Erythroblast (primary cell): ENCODE results near the gene WFDC5.
A peak's percentile ranks its signal among the peaks of the same experiment; 100 is the strongest.

Experiments used
- DNase-seq, 2 experiments: peaks; one replicate each; lab custom pipeline; 2025; lab: John Stamatoyannopoulos, UW
- GATA1 ChIP-seq: IDR thresholded peaks from 2 replicates; pipeline ENCODE4 v1.6.1; 2011; ENCODE audit warnings: low read depth, mild to moderate bottlenecking, control low read depth, low read length, moderate library complexity
- POLR2A ChIP-seq: IDR thresholded peaks from 2 replicates; pipeline ENCODE4 v1.6.1; 2011; ENCODE audit warnings: mild to moderate bottlenecking, low read length

Gene WFDC5

DNA sequence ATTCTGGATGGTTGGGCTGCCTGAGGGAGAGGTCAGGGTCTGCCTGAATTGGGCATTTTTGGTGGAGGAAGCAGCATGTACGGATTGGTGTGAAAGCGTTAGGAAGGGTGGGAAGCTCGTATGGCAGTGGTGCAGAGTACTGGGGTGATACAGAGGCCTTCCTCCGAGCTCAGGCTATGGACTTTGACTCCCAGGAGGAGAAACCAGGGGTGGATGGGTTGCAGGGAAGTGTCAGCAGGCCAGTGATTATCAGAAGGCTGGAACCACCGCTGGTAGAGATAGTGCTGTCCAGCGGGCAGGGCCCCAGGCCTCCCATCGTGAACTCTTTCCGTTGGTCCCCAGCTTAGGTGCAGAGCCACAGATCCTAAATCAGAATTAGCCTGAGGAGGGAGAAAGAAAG, 5.3 kb downstream of the WFDC5 start:
- DNase-seq: no peak
- TF ChIP-seq GATA1 (no peak), POLR2A (no peak)

DNA sequence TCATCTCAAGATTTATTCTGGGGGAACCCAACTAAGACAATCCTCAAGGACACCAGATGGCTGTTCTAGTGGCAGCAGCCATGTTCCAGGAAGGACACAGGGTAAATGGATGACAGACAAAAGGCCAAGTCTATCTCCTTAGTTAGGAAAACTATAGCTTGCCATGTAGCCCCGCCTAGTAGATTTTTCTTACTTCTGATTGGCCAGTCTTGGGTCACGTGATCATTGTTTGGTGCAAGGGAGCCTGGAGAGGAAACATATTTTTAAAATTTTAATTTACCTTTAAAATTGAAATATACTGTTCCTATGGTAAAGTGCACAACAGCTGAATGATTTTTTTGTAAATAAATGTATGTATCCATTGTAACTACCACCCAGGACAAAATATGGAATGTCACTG, 9.7 kb downstream of the WFDC5 start:
- no peak for TF ChIP-seq POLR2A
- TF ChIP-seq GATA1: no peak
- DNase-seq: no peak

DNA sequence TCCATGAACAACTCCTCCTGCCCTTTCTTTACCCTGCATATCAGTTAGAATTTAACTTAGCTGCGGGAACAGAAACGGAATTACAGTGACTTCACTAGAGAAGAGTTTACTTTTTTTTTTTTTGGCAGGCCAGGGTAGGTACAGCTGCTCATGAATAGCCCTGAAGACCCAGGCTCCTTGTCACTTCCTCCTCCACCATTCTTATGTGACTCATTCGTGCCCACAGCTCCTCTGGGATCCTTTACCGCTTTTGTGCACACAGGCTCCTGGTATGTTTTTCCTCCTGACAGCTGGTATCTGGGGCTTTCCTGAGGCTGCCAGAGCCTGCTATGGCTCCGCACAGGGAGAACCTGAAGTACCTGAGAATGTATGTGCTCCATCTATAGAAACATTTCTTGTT, 10.2 kb downstream of the WFDC5 start:
- TF ChIP-seq POLR2A (no peak), GATA1 (no peak)
- DNase-seq: no peak

DNA sequence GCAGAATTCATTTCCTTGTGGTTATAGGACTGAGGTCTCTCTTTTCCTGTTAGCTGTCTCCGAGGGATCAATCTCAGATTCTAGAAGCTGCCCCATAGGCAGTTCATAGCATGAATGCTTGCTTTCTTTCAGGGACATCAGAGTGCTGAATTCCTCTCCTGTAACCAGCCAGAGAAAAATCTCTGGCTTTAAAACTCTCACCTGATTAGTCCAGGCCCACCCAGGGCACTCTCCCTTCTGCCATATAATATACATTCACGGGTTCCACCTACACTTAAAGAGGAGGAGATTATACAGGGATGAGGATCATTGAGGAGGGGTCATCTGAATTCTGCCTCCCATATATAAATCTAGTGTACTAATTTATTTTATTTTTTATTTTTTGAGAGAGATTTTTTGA, 11.9 kb downstream of the WFDC5 start:
- DNase-seq: no peak
- TF ChIP-seq POLR2A: no peak
- TF ChIP-seq GATA1: no peak

DNA sequence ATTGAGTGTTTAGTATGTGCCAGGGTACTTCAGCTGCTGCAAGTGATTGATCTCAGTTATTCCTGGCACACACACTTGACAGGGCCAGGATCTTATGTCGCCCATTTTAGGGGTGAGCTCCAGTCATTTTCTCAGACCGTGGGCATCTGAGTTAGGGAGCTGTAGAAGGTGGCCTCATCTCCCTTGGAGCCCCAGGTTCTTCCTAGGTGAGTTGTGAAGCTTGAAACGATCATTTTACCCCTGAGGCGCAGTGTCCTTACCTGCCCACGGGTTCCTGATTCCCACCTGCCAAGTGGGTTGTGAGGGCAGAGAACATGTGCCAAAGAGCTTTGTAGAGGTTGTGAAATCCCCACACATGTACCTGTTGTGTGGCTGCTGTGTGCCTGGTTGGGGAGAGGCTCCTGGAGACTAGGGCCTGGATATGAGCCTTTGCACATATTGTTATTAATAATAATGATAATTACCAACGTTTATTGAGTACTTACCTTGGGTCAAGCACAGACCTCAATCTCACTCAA, 13.6 kb downstream of the WFDC5 start:
- TF ChIP-seq POLR2A (no peak), GATA1 (no peak)
- DNase-seq: no peak

DNA sequence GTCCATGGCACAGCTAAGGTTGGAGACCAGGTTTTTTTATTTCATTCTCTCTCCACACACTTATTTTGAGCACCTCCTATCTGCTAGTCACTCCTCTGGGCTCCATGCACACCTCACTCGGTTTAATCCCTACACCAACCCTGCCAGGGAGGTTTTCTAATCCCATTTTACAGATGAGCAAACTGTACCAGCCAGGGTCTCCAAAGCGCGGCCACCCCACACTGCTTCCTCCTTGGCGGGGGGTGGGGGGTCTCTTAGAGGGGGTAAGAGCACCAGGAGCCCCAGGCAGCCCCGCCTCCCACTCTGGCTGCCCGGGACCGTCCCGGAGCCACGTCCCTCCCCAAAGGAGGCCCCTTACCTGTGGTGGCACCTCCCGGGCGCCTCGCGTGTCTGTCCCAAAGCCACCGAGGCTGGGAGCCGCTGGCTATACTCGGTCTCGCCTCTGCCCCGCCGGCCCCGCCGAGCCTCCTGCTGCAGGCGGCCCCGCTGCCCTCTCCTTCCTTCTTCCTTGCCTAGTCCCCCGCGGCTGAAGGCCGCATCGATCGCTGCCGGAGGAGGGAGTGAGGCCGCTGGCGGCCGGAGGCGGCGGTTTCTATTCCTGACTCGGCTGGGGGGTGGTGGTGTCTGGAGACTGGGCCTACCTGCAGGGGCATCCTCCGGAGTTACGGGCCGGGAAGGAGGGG, 14.3 kb downstream of the WFDC5 start, which contains the start of gene KCNS1:
KCNS1 (minus strand) TSS at position 565 of the 683 bp plus-strand sequence. CDS start 1,891 bp downstream, outside the sequence.
- no peak for TF ChIP-seq GATA1
- no peak for TF ChIP-seq POLR2A
- DNase-seq: no peak

DNA sequence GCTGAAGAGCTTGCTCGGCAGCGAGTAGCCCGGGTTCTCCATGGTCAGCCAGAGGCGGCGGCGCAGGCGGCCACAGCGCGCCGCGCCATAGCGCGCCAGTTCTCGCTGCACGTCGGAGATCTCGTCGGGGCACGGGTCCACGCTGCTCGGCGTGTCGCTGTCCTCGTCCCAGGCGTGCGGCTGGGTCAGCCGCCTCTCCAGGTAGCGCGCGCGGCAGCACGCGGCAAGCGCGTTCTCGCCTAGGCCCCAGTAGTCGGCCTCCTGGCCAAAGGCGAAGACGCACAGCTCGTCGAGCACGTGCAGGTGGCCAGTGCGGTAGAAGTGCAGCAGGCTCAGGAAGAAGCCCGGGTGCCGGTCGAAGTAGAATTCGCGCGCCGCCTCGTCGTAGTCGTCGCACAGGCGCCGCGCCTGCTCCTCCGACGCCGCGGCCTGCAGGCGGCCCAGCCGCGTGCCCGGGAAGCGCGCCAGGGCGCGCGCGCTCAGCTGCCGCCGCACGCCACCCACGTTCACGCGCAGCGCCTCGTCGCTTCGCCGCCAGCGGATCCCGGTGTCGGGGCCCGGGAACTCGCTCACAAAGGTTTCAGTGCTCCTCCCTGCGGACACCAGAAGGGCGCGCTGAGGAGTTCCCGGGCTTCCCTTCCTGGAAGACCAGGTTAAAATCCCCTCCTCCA, 16.7 kb downstream of the WFDC5 start:
- TF ChIP-seq POLR2A: no peak

DNA sequence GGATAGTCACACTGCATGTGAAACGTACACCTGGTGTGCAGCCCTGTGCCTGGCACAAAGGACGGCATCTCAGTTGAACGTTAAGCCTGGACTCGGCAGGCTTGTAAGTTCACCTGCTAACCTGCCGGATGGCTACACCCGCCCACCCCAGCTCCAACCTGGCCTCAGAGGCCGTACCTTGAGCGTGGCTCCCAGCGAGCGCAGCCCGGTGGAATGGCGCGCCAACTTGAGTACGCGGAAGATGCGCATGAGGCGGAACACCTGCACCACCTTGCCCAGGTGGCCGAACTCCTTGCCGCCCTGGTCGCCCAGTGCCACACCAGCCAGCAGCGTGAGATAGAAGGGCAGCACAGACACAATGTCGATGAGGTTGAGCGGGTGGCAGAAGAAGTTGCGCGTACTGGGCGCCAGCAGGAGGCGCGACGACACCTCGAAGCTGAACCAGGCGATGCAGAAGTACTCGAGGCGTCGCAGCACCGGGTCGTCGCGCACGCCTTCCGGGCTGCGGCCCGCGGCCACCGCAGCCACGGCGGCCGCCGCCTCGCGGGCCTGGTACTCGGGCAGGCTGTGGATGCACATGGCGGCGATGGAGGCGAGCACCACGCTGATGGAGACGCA, 17.4 kb downstream of the WFDC5 start:
- DNase-seq: peak; percentile 63 to 72
- TF ChIP-seq POLR2A (no peak), GATA1 (no peak)

More for the DNA sequence above, 16.7 kb downstream of the WFDC5 start:
- DNase-seq: peak; percentile 33 to 52

DNA sequence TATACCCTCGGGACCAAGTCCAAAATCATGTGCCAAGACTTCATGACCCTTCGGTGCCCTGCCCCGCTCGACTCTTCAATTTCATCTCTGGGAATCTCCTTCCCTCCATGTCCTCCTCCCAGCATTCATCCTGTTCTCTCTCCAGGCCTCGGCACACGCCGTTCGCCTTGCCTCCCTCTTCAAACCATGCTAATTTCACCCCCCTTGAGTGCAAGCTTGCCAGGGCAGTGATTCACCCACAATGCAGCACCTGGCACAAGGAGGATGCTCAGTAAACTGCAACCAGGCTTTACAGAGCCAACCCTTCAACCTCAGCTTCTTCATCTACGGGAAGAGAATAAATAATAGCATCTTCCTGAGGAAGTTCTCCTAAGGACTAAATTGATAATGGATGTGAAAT, 18.2 kb downstream of the WFDC5 start:
- no peak for DNase-seq
- TF ChIP-seq POLR2A (no peak), GATA1 (no peak)

DNA sequence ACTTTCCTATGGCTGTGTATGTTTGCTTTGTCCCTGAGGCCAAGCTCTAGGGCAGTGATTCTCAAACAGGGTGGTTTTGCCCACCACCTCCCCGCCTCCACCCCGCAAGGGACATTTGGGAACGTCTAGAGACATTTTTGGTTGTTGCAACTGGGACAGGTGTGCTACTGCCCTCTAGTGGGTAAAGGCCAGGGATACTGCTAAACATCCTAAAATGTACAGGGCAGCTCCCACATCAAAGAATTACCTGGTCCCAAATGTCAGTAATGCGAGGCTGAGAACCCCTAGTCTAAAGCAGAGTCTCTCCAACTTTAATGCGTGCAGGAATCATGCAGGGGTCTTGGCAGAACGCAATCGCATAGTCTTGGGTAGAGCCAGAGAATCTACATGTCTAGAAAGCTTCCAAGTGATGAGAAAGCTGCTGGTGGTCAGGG, 19.2 kb downstream of the WFDC5 start:
- no peak for TF ChIP-seq POLR2A
- no peak for TF ChIP-seq GATA1
- DNase-seq: peak; percentile 52 to 75

DNA sequence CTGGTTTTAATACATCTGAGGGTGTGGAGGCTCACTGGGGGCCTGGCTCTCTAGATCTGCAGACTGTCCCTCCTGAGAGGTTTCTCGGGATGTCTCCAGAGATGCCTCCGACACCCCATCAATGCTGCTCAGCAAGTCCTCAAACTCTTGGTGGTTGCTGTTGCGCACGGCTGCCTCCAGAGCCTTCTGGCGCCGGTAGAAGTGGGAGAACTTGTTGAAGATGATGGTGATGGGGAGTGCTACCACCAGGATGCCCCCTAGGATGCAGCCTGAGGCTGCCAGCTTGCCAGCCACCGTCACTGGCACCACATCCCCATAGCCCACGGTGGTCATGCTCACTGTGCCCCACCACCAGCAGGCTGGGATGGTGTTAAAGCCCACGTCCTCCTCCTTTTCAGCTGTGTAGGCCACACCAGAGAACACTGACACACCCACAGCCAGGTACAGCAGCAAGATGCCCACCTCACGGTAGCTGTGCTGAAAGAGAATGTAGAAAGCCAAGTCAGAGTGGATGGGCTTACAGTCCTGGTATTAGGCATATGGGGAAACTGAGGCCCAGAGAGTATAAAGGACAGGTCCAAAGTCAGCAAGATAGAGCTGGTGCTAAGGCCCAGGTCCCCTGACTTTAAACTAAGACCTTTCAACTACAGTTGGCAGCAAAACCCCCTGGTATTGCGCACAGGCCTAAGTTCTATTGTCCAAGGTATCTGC, 20.0 kb downstream of the WFDC5 start:
- DNase-seq: no peak
- TF ChIP-seq POLR2A: no peak
- TF ChIP-seq GATA1: no peak

DNA sequence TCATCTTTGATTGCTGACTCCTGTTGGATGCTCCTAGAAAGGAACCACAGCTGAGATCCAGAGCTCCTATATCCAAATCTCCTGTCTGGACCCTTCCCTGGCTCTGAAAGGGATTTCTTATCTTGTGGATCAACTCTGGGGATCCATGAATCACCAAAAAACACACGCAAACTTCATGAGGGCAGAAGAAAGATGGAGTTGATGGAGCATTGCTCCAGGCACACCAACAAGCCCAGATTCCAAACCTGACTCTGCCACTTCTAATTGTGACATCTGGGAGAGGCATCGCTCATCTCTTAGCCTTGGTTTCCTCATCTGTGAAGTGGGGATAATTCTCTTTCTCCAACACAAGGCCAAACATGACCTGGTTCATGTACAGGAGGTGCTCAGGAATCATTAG, 20.8 kb downstream of the WFDC5 start:
- no peak for DNase-seq
- TF ChIP-seq POLR2A (no peak), GATA1 (no peak)

DNA sequence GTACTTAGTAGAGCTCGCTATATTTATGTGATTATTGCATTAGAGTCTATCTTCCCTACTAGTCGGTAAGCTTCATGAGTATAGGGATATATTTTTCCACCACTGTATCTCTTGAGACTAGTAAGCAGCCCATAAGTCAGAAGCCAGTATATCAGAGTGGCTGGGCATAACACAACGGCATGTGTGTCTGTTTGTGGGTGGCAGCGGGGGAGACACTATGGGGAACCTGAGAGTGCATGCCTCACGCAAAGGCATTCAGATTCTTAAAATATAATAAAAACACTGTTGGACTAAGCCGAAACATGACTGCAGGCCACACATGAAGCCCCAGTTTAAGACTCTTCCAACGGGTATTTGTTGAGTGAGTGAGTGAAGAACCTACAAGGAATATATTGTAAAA, 22.1 kb downstream of the WFDC5 start:
- DNase-seq: no peak
- no peak for TF ChIP-seq GATA1
- no peak for TF ChIP-seq POLR2A
